ENCODE measurements around the gene DENND4C.

DENND4C gene

GRCh38 chr9:19416143-19416542 lies 185.7 kb downstream of the DENND4C start:
- FAIRE-seq, result no peak

GRCh38 chr9:19420877-19421276 lies 190.4 kb downstream of the DENND4C start:
- FAIRE-seq, result no peak
